Measurements from ENCODE around the gene PRDX4.

- TF ChIP-seq, protein P1, sequence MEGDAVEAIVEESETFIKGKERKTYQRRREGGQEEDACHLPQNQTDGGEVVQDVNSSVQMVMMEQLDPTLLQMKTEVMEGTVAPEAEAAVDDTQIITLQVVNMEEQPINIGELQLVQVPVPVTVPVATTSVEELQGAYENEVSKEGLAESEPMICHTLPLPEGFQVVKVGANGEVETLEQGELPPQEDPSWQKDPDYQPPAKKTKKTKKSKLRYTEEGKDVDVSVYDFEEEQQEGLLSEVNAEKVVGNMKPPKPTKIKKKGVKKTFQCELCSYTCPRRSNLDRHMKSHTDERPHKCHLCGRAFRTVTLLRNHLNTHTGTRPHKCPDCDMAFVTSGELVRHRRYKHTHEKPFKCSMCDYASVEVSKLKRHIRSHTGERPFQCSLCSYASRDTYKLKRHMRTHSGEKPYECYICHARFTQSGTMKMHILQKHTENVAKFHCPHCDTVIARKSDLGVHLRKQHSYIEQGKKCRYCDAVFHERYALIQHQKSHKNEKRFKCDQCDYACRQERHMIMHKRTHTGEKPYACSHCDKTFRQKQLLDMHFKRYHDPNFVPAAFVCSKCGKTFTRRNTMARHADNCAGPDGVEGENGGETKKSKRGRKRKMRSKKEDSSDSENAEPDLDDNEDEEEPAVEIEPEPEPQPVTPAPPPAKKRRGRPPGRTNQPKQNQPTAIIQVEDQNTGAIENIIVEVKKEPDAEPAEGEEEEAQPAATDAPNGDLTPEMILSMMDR (IDR thresholded peaks at IDR 0.05) = no peak
- TF ChIP-seq POLR2A (IDR thresholded peaks at IDR 0.05) = no peak
Measured at GRCh38 chrX:23623797-23624196, 43.5 kb upstream of the PRDX4 start.
